HUDEP-2 (cell line): ENCODE data around the gene NINL.
"Not testable (repeated sequence)": the region's sequence is repeated elsewhere in the genome, so short reads cannot be mapped to it uniquely, and the experiment has no call there.

Source experiments
- DNase-seq, 76 experiments: peaks; one replicate each; lab custom pipeline; 2025; ENCODE audit not compliant: unreplicated experiment in 76 of 76; lab: John Stamatoyannopoulos, UW

NINL gene

GRCh38 chr20:25507385-25508082, 77.8 kb downstream of the NINL start:
- no peak for DNase-seq

- no peak for DNase-seq
These were observed 80.8 kb downstream of the NINL start for GRCh38 chr20:25504366-25505135.

- DNase-seq = no peak
These were observed 81.4 kb downstream of the NINL start for GRCh38 chr20:25503936-25504335.

GRCh38 chr20:25503051-25503639, 82.2 kb downstream of the NINL start:
- not testable (repeated sequence) for DNase-seq

GRCh38 chr20:25500880-25501351, 84.4 kb downstream of the NINL start:
- DNase-seq = no peak

- DNase-seq = no peak
These were observed 85.4 kb downstream of the NINL start for GRCh38 chr20:25499855-25500434.

- no peak for DNase-seq
These were observed 86.3 kb downstream of the NINL start for GRCh38 chr20:25499031-25499430.

- DNase-seq = no peak
These were observed 87.1 kb downstream of the NINL start for GRCh38 chr20:25498280-25498606.

- DNase-seq = no peak
These were observed 87.6 kb downstream of the NINL start for GRCh38 chr20:25497586-25498279.

- no peak for DNase-seq
These were observed 88.3 kb downstream of the NINL start for GRCh38 chr20:25496968-25497401.

GRCh38 chr20:25496165-25496967, 89.0 kb downstream of the NINL start:
- no peak for DNase-seq

- no peak for DNase-seq
These were observed 90.0 kb downstream of the NINL start for GRCh38 chr20:25495189-25495824.

GRCh38 chr20:25494506-25495188, 90.7 kb downstream of the NINL start:
- no peak for DNase-seq

- no peak for DNase-seq
These were observed 91.4 kb downstream of the NINL start for GRCh38 chr20:25493748-25494505.

- no peak for DNase-seq
These were observed 92.2 kb downstream of the NINL start for GRCh38 chr20:25493137-25493536.

GRCh38 chr20:25491446-25492038, 93.8 kb downstream of the NINL start:
- DNase-seq = no peak

GRCh38 chr20:25490656-25491445, 94.5 kb downstream of the NINL start:
- DNase-seq = no peak
